SU-DHL-6 (cell line): Measurements from ENCODE around the gene ADGRB3.

Experiments
- EZH2phosphoT487 ChIP-seq: fragments of 200-600 bp; sonication (generic), shearing (Covaris generic); conservative IDR thresholded peaks from 2 replicates; pipeline ENCODE4 v1.6.1; 2018; ENCODE audit warnings: mild to moderate bottlenecking, antibody characterized with exemption, low read length, moderate library complexity, mixed read lengths
- TF ChIP-seq, protein P1 (sequence below): fragments of 200-600 bp; sonication (generic); IDR thresholded peaks from one replicate; pipeline ENCODE4 v1.5.1; 2017; ENCODE audit warnings: antibody characterized with exemption, mild to moderate bottlenecking, low read length, moderate library complexity; ENCODE audit not compliant: insufficient read depth, poor library complexity, severe bottlenecking

- TF ChIP-seq, protein P1, sequence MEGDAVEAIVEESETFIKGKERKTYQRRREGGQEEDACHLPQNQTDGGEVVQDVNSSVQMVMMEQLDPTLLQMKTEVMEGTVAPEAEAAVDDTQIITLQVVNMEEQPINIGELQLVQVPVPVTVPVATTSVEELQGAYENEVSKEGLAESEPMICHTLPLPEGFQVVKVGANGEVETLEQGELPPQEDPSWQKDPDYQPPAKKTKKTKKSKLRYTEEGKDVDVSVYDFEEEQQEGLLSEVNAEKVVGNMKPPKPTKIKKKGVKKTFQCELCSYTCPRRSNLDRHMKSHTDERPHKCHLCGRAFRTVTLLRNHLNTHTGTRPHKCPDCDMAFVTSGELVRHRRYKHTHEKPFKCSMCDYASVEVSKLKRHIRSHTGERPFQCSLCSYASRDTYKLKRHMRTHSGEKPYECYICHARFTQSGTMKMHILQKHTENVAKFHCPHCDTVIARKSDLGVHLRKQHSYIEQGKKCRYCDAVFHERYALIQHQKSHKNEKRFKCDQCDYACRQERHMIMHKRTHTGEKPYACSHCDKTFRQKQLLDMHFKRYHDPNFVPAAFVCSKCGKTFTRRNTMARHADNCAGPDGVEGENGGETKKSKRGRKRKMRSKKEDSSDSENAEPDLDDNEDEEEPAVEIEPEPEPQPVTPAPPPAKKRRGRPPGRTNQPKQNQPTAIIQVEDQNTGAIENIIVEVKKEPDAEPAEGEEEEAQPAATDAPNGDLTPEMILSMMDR, result no peak
- no peak for TF ChIP-seq EZH2phosphoT487
These were observed 727.1 kb downstream of the ADGRB3 start for GRCh38 chr6:69362209-69362608.
